ENCODE measurements around the gene BEGAIN. TPM values are rescaled to one million over a fixed set of nuclear protein-coding genes. Genes with fewer than 3 reads are reported as not detected.
A peak's percentile ranks its signal among the peaks of the same experiment; 100 is the strongest.

Gene BEGAIN
- total and polyA plus RNA-seq, 12 donors = 0.39 to 59.0 (median 2.7) TPM

GRCh38 chr14:100546051-100546443, 41.2 kb downstream of the BEGAIN start:
- H3K36me3 ChIP-seq (replicated peaks in 1 of 2) = no peaks in the 10 kb centered on the region
- peak overlapping the region in 1 of 4 donors; percentile 39 for H3K4me3 ChIP-seq
- intact Hi-C loops (cut with DNase I) = loop anchor here in 1 of 2 donors (10.0 kb wide), 1 partner anchor 131 kb away; no protein-coding TSS in a partner anchor
- H3K4me1 ChIP-seq (replicated peaks in 1 of 2) = peaks cover 0 to 14% of the 10 kb centered on the region in 2 donors
- peak overlapping the region in 1 of 5 donors; percentile 86 for H3K27ac ChIP-seq
- H3K27me3 ChIP-seq = no peaks in the 10 kb centered on the region
- no peaks in the 10 kb centered on the region for H3K9me3 ChIP-seq (replicated peaks in 1 of 3)
- WGBS, 4 donors = 34 to 67% (median 42%) methylated on average over 4 to 14 of the region's 28 CpGs
- TF ChIP-seq, protein P1, sequence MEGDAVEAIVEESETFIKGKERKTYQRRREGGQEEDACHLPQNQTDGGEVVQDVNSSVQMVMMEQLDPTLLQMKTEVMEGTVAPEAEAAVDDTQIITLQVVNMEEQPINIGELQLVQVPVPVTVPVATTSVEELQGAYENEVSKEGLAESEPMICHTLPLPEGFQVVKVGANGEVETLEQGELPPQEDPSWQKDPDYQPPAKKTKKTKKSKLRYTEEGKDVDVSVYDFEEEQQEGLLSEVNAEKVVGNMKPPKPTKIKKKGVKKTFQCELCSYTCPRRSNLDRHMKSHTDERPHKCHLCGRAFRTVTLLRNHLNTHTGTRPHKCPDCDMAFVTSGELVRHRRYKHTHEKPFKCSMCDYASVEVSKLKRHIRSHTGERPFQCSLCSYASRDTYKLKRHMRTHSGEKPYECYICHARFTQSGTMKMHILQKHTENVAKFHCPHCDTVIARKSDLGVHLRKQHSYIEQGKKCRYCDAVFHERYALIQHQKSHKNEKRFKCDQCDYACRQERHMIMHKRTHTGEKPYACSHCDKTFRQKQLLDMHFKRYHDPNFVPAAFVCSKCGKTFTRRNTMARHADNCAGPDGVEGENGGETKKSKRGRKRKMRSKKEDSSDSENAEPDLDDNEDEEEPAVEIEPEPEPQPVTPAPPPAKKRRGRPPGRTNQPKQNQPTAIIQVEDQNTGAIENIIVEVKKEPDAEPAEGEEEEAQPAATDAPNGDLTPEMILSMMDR (IDR thresholded peaks at IDR 0.05) = no peak
- TF ChIP-seq POLR2A (IDR thresholded peaks at IDR 0.05) = no peak
- DNase-seq = peak in 2 of 7 donors; percentile 30 to 51

DNA sequence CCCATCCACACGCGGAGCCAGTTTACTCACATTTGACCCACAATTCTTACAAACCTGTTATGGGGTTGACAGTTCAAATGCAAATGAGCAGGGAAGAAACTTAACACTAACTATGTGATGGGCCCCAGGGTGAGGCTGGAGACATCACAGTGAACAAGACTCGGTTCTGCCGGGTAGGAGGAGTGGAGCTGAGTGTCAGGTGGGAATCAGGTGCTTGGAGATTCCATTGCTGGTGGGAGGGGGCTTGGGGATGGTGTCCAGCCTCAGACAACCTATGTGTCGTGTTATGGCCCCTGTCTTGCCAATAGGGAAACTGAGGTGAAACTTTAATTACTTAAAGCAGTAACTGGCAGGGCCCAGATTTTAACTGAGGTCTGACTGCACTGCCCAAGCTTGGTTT, 41.9 kb downstream of the BEGAIN start:
- intact Hi-C loops (cut with DNase I) = loop anchor here in 1 of 2 donors (10.0 kb wide), 1 partner anchor 131 kb away; no protein-coding TSS in a partner anchor
- Histone ChIP-seq H3K36me3 (replicated peaks in 1 of 2) (no peaks in the 10 kb centered on the region), H3K4me1 (replicated peaks in 1 of 2) (peaks cover 0 to 14% of the 10 kb centered on the region in 2 donors), H3K9me3 (replicated peaks in 1 of 3) (no peaks in the 10 kb centered on the region), H3K27me3 (no peaks in the 10 kb centered on the region), H3K4me3 (no peak overlapping the region), H3K27ac (peak overlapping the region in 1 of 5 donors; percentile 86)
- 81 to 87% (median 85%) methylated on average over 5 of the region's 5 CpGs for WGBS, 4 donors
- TF ChIP-seq POLR2A (IDR thresholded peaks at IDR 0.05) = no peak
- TF ChIP-seq, protein P1 (IDR thresholded peaks at IDR 0.05) = no peak
- DNase-seq = no peak

DNA sequence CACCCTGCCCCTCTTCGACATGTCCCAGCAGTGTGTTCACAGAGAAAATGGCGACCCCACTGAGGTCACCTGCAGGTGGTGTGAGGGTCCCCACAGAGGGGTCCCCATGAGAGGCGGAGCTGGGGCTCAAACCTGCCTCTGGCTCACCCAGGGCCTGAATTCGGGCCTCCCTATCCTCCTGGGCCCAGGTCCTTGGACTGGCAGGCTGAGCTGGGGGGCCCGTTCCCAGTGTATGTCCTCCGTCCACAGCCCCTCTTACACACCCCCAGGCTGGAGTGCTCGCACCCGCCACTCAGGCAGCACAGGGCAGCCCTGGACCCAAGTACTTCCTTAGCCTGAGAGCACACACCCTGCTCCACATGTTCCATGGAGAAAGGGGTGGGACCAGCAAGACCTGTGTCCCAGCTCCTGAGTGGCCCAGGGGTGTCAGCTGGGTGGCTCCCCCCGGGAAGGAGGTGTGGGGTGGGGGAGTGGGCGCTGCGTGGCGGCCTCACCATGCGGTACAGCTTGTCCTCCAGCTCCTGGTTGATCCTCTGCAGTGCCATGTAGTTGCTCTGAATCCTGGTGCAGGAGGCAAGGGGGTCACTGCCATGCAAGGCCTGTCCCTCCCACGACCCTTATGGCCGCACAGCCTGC, 42.6 kb downstream of the BEGAIN start:
- H3K27me3 ChIP-seq = no peaks in the 10 kb centered on the region
- H3K36me3 ChIP-seq (replicated peaks in 1 of 2) = no peaks in the 10 kb centered on the region
- H3K27ac ChIP-seq = no peak overlapping the region
- no peak for DNase-seq
- H3K4me1 ChIP-seq (replicated peaks in 1 of 2) = peaks cover 0 to 14% of the 10 kb centered on the region in 2 donors
- no peak overlapping the region for H3K4me3 ChIP-seq
- 88 to 94% (median 92%) methylated on average over 2 to 15 of the region's 15 CpGs for WGBS, 4 donors
- intact Hi-C loops (cut with DNase I) = loop anchor here in 1 of 2 donors (10.0 kb wide), 1 partner anchor 130 kb away; no protein-coding TSS in a partner anchor
- H3K9me3 ChIP-seq (replicated peaks in 1 of 3) = no peaks in the 10 kb centered on the region
- TF ChIP-seq, protein P1 (IDR thresholded peaks at IDR 0.05) = no peak
- TF ChIP-seq POLR2A (IDR thresholded peaks at IDR 0.05) = no peak

GRCh38 chr14:100543471-100544455, 43.5 kb downstream of the BEGAIN start:
- 90 to 93% (median 91%) methylated on average over 14 to 19 of the region's 19 CpGs for WGBS, 4 donors
- peaks cover 0 to 14% of the 10 kb centered on the region in 2 donors for H3K4me1 ChIP-seq (replicated peaks in 1 of 2)
- H3K27me3 ChIP-seq = no peaks in the 10 kb centered on the region
- no peak overlapping the region for H3K27ac ChIP-seq
- H3K9me3 ChIP-seq (replicated peaks in 1 of 3) = no peaks in the 10 kb centered on the region
- intact Hi-C loops (cut with DNase I) = loop anchor here in 1 of 2 donors (10.0 kb wide), 1 partner anchor 129 kb away; no protein-coding TSS in a partner anchor
- no peaks in the 10 kb centered on the region for H3K36me3 ChIP-seq (replicated peaks in 1 of 2)
- no peak overlapping the region for H3K4me3 ChIP-seq
- no peak for DNase-seq
- no peak for TF ChIP-seq POLR2A (IDR thresholded peaks at IDR 0.05)
- TF ChIP-seq, protein P1 (IDR thresholded peaks at IDR 0.05) = no peak

Data from adrenal gland (tissue), 12 donors.